ENCODE results near the gene METTL21A.

GRCh38 chr2:207662203-207662602 is 37.0 kb upstream of the METTL21A start:
- TF ChIP-seq POLR2A (IDR thresholded peaks at IDR 0.05) (no peak), CTCF (IDR thresholded peaks at IDR 0.05) (no peak), EP300 (IDR thresholded peaks at IDR 0.05) (no peak), POLR2AphosphoS5 (IDR thresholded peaks at IDR 0.05) (no peak)

Data from upper lobe of left lung (tissue), 4 donors.